Cardiac septum (tissue), 1 donor: Measurements from ENCODE around the gene HLA-DOB. TPM values are rescaled to one million over a fixed set of nuclear protein-coding genes. Genes with fewer than 3 reads are reported as not detected.
A peak's percentile ranks its signal among the peaks of the same experiment; 100 is the strongest.

Source experiments
- DNase-seq: peaks from one replicate; pipeline ENCODE4 v3.0.0-alpha.2; 2020; ENCODE audit warnings: low spot score
- intact Hi-C: fragments of 100-400 bp; cut with DNase I; formaldehyde crosslinking; loops from one replicate; pipeline ENCODE4 v1.14.0; 2022
- long read RNA-seq: library from polyadenylated mRNA; unstranded; transcript quantifications from one replicate; pipeline ENCODE4 v2.0.0, GENCODE V29; 2021
- total RNA-seq: library from RNA; stranded (reverse); fragmentation: NEBNext Ultra II Directional; extraction: Animal tissue kit (Norgen Biotek cat#: 25700); gene quantifications from one replicate; pipeline ENCODE4 v1.2.1, GENCODE V29; 2021
- donor health status: DM: no; HTN: no; CAD: no.

The HLA-DOB gene
- 0.35 TPM for total RNA-seq
- long read RNA-seq, result 0 reads

- DNase-seq, result no peak
- intact Hi-C loops, result no loop called here
Measured at GRCh38 chr6:32816746-32817204, at the start of gene HLA-DOB. Gene HLA-DOB, minus strand, starts transcription at chr6:32817002. Its CDS starts 51 bp downstream, at chr6:32816951.

GRCh38 chr6:32865724-32866443 lies 49.1 kb upstream of the HLA-DOB start:
- DNase-seq, result no peak
- intact Hi-C loops, result loop anchor here (5.0 kb wide), 1 partner anchor 454 kb away; no protein-coding TSS in a partner anchor

GRCh38 chr6:32862725-32863124 lies 45.9 kb upstream of the HLA-DOB start:
- no peak for DNase-seq
- intact Hi-C loops, result no loop called here

GRCh38 chr6:32860674-32861073 lies 43.9 kb upstream of the HLA-DOB start:
- no peak for DNase-seq
- intact Hi-C loops, result no loop called here

- no peak for DNase-seq
- intact Hi-C loops, result no loop called here
Measured at GRCh38 chr6:32858194-32858593, 41.4 kb upstream of the HLA-DOB start.

- intact Hi-C loops, result no loop called here
- DNase-seq, result no peak
Measured at GRCh38 chr6:32857156-32857891, 40.5 kb upstream of the HLA-DOB start.

- DNase-seq, result no peak
- intact Hi-C loops, result no loop called here
Measured at GRCh38 chr6:32855467-32856174, 38.8 kb upstream of the HLA-DOB start.

- DNase-seq, result peak; percentile 85
- intact Hi-C loops, result no loop called here
Measured at GRCh38 chr6:32854376-32855178, 37.8 kb upstream of the HLA-DOB start.

- intact Hi-C loops, result loop anchor here (1.0 to 2.0 kb wide), 3 partner anchors 9 to 115 kb away; partner anchors contain the start of genes BRD2, PSMB8 and TAP2
- peak; percentile 99 for DNase-seq
Measured at GRCh38 chr6:32853541-32854375, 37.0 kb upstream of the HLA-DOB start, which contains the start of the genes PSMB9 and TAP1. Gene PSMB9, plus strand, starts transcription at chr6:32854192. Its CDS starts 38 bp downstream, at chr6:32854230. Gene TAP1, minus strand, starts transcription at chr6:32853704. Its CDS starts 68 bp downstream, at chr6:32853636.

- intact Hi-C loops, result loop anchor here (1.0 to 2.0 kb wide), 3 partner anchors 9 to 116 kb away; partner anchors contain the start of genes BRD2, PSMB8 and TAP2
- DNase-seq, result peak; percentile 80
Measured at GRCh38 chr6:32852844-32853540, 36.2 kb upstream of the HLA-DOB start.

GRCh38 chr6:32852018-32852843 lies 35.4 kb upstream of the HLA-DOB start:
- intact Hi-C loops, result loop anchor here (2.0 kb wide), 1 partner anchor 117 kb away; the partner anchor contains the start of gene BRD2
- peak; percentile 81 for DNase-seq

GRCh38 chr6:32851025-32851424 lies 34.2 kb upstream of the HLA-DOB start:
- no peak for DNase-seq
- intact Hi-C loops, result no loop called here

GRCh38 chr6:32849126-32849525 lies 32.3 kb upstream of the HLA-DOB start:
- DNase-seq, result no peak
- intact Hi-C loops, result no loop called here

- intact Hi-C loops, result no loop called here
- no peak for DNase-seq
Measured at GRCh38 chr6:32847795-32848194, 31.0 kb upstream of the HLA-DOB start.

GRCh38 chr6:32847004-32847403 lies 30.2 kb upstream of the HLA-DOB start:
- intact Hi-C loops, result no loop called here
- DNase-seq, result no peak

- intact Hi-C loops, result no loop called here
- DNase-seq, result peak; percentile 90
Measured at GRCh38 chr6:32845384-32845884, 28.6 kb upstream of the HLA-DOB start.
